MM.1S (cell line): Measurements from ENCODE around the gene DAZAP1.

Experiments
- DNase-seq: peaks from one replicate; pipeline ENCODE4 v3.0.0-alpha.2; 2015
- H2AFZ ChIP-seq: fragments of 300-600 bp; sonication (generic); 2 replicates; pipeline ENCODE4 v1.6.0; 2016; ENCODE audit warnings: antibody characterized with exemption, low read length
- H3F3A ChIP-seq: fragments of 300-600 bp; sonication (generic); 2 replicates; pipeline ENCODE4 v1.6.1; 2016; ENCODE audit warnings: mild to moderate bottlenecking, antibody characterized with exemption, low read length, moderate library complexity, mixed read lengths; ENCODE audit not compliant: insufficient read depth
- H3K27ac ChIP-seq: fragments of 300-600 bp; sonication (generic); 2 replicates; pipeline ENCODE4 v1.5.1; 2016; ENCODE audit warnings: mild to moderate bottlenecking, low read length
- H3K27me3 ChIP-seq: fragments of 300-600 bp; sonication (generic); replicated peaks from 2 replicates; pipeline ENCODE4 v1.6.0; 2016; ENCODE audit warnings: low read length; ENCODE audit not compliant: insufficient read depth
- H3K36me3 ChIP-seq: fragments of 300-600 bp; sonication (generic); replicated peaks from 2 replicates; pipeline ENCODE4 v1.6.1; 2016; ENCODE audit warnings: mild to moderate bottlenecking, low read length, mixed read lengths; ENCODE audit not compliant: insufficient read depth
- H3K4me1 ChIP-seq: fragments of 300-600 bp; sonication (generic); 2 replicates; pipeline ENCODE4 v1.6.1; 2016; ENCODE audit warnings: low read length, mixed read lengths
- H3K4me2 ChIP-seq: fragments of 300-600 bp; sonication (generic); 2 replicates; pipeline ENCODE4 v1.6.0; 2016; ENCODE audit warnings: low read depth, low read length
- H3K4me3 ChIP-seq: fragments of 300-600 bp; sonication (generic); 2 replicates; pipeline ENCODE4 v1.5.1; 2016; ENCODE audit warnings: low read length, mixed read lengths
- H3K79me2 ChIP-seq: fragments of 300-600 bp; sonication (generic); 2 replicates; pipeline ENCODE4 v1.6.1; 2016; ENCODE audit warnings: mixed run types, low read length, mixed read lengths
- H3K9ac ChIP-seq: fragments of 300-600 bp; sonication (generic); 2 replicates; pipeline ENCODE4 v1.6.1; 2016; ENCODE audit warnings: low read length, mixed read lengths
- H3K9me2 ChIP-seq: fragments of 300-600 bp; sonication (generic); replicated peaks from 2 replicates; pipeline ENCODE4 v1.6.1; 2016; ENCODE audit warnings: mild to moderate bottlenecking, low read length, mixed read lengths; ENCODE audit not compliant: insufficient read depth
- H3K9me3 ChIP-seq: fragments of 300-600 bp; sonication (generic); replicated peaks from 2 replicates; pipeline ENCODE4 v1.6.1; 2016; ENCODE audit warnings: mild to moderate bottlenecking, low read length, mixed read lengths; ENCODE audit not compliant: insufficient read depth
- H4K20me1 ChIP-seq: fragments of 300-600 bp; sonication (generic); 2 replicates; pipeline ENCODE4 v1.6.1; 2016; ENCODE audit warnings: mild to moderate bottlenecking, low read length, moderate library complexity, mixed read lengths; ENCODE audit not compliant: insufficient read depth
- CTCF ChIP-seq: fragments of 300-600 bp; sonication (generic); IDR thresholded peaks from 2 replicates; pipeline ENCODE4 v1.5.1; 2016; ENCODE audit warnings: antibody characterized with exemption, low read length, mixed read lengths
- EZH2 ChIP-seq: fragments of 300-600 bp; sonication (generic); optimal IDR thresholded peaks from 2 replicates; pipeline ENCODE3; 2017; ENCODE audit warnings: low read depth, mild to moderate bottlenecking, antibody characterized with exemption, low read length, mixed read lengths
- EZH2phosphoT487 ChIP-seq: fragments of 300-600 bp; sonication (generic); IDR thresholded peaks from 2 replicates; pipeline ENCODE4 v1.6.1; 2018; ENCODE audit warnings: antibody characterized with exemption, low read length

The DAZAP1 gene

GRCh38 chr19:1430246-1430645 lies 22.9 kb downstream of the DAZAP1 start:
- H2AFZ ChIP-seq, result no peak overlapping the region
- no peak overlapping the region for H3K4me2 ChIP-seq
- 0 out of 2 replicates have a peak, but pooled peaks cover 6% of the 10 kb centered on the region for H3F3A ChIP-seq
- H3K9me3 ChIP-seq, result no peaks in the 10 kb centered on the region
- no peak overlapping the region for H3K27ac ChIP-seq
- no peak overlapping the region for H3K9ac ChIP-seq
- H3K27me3 ChIP-seq, result no peaks in the 10 kb centered on the region
- DNase-seq, result no peak
- H3K36me3 ChIP-seq, result peaks cover 8% of the 10 kb centered on the region; the same call in 1 of the 2 replicates
- no peaks in the 10 kb centered on the region for H3K9me2 ChIP-seq
- 0 out of 2 replicates have a peak, but pooled peaks cover 2% of the 10 kb centered on the region for H4K20me1 ChIP-seq
- no peak overlapping the region for H3K4me3 ChIP-seq
- TF ChIP-seq EZH2phosphoT487 (no peak), CTCF (no peak)
- H3K79me2 ChIP-seq, result peaks cover 59% of the 10 kb centered on the region
- no peaks in the 10 kb centered on the region for H3K4me1 ChIP-seq

- no peak for DNase-seq
- Histone ChIP-seq H3K9me2 (no peaks in the 10 kb centered on the region), H3K9me3 (no peaks in the 10 kb centered on the region), H3K27ac (no peak overlapping the region), H3K4me3 (no peak overlapping the region), H3K36me3 (0 out of 2 replicates have a peak, but pooled peaks cover 3% of the 10 kb centered on the region), H3K4me1 (no peaks in the 10 kb centered on the region), H3K9ac (no peak overlapping the region), H3F3A (peaks cover 16% of the 10 kb centered on the region), H4K20me1 (no peaks in the 10 kb centered on the region), H2AFZ (no peak overlapping the region), H3K27me3 (no peaks in the 10 kb centered on the region), H3K4me2 (no peak overlapping the region), H3K79me2 (peaks cover 44% of the 10 kb centered on the region)
- no peak for TF ChIP-seq EZH2
- TF ChIP-seq EZH2phosphoT487, result no peak
- no peak for TF ChIP-seq CTCF
Observed at GRCh38 chr19:1431759-1432506, 24.5 kb downstream of the DAZAP1 start.

- H3F3A ChIP-seq, result peaks cover 20% of the 10 kb centered on the region
- H2AFZ ChIP-seq, result no peak overlapping the region
- no peaks in the 10 kb centered on the region for H4K20me1 ChIP-seq
- H3K9me3 ChIP-seq, result no peaks in the 10 kb centered on the region
- TF ChIP-seq CTCF (no peak), EZH2phosphoT487 (no peak), EZH2 (no peak)
- DNase-seq, result no peak
- H3K36me3 ChIP-seq, result 0 out of 2 replicates have a peak, but pooled peaks cover 3% of the 10 kb centered on the region
- peaks cover 42% of the 10 kb centered on the region for H3K79me2 ChIP-seq
- no peak overlapping the region for H3K9ac ChIP-seq
- no peaks in the 10 kb centered on the region for H3K9me2 ChIP-seq
- H3K4me3 ChIP-seq, result no peak overlapping the region
- 0 out of 2 replicates have a peak, but pooled peaks cover under 1% of the 10 kb centered on the region for H3K4me1 ChIP-seq
- H3K4me2 ChIP-seq, result no peak overlapping the region
- no peaks in the 10 kb centered on the region for H3K27me3 ChIP-seq
- no peak overlapping the region for H3K27ac ChIP-seq
Observed at GRCh38 chr19:1432507-1432887, 25.1 kb downstream of the DAZAP1 start.
